HEK293T (cell line): ENCODE measurements around the gene MAD2L1BP.

Experiments
- BHLHE40 ChIP-seq: fragments of 450-650 bp; IDR thresholded peaks from 2 replicates; pipeline ENCODE4 v1.6.1; 2016; ENCODE audit warnings: mild to moderate bottlenecking, moderate library complexity, borderline replicate concordance
- CTBP1 ChIP-seq: fragments of 450-650 bp; IDR thresholded peaks from 2 replicates; pipeline ENCODE4 v1.6.1; 2016; ENCODE audit warnings: borderline replicate concordance
- ELF4 ChIP-seq: fragments of 450-650 bp; IDR thresholded peaks from 2 replicates; pipeline ENCODE4 v1.6.1; 2017; ENCODE audit warnings: antibody characterized with exemption
- FOXA1 ChIP-seq: fragments of 450-650 bp; IDR thresholded peaks from 2 replicates; pipeline ENCODE4 v1.6.1; 2016; ENCODE audit warnings: mild to moderate bottlenecking
- FOXM1 ChIP-seq: fragments of 450-650 bp; IDR thresholded peaks from 2 replicates; pipeline ENCODE4 v1.6.1; 2017; ENCODE audit warnings: mild to moderate bottlenecking, borderline replicate concordance
- HDGF ChIP-seq: fragments of 450-650 bp; IDR thresholded peaks from 2 replicates; pipeline ENCODE4 v1.6.1; 2017; ENCODE audit warnings: antibody characterized with exemption, borderline replicate concordance
- L3MBTL2 ChIP-seq: fragments of 450-650 bp; conservative IDR thresholded peaks from 2 replicates; pipeline ENCODE4 v1.6.1; 2016; ENCODE audit warnings: mild to moderate bottlenecking
- LEF1 ChIP-seq: fragments of 450-650 bp; IDR thresholded peaks from 2 replicates; pipeline ENCODE4 v1.6.1; 2017; ENCODE audit warnings: mild to moderate bottlenecking, borderline replicate concordance
- SP1 ChIP-seq: fragments of 450-650 bp; IDR thresholded peaks from 2 replicates; pipeline ENCODE4 v1.6.1; 2017
- SUZ12 ChIP-seq: fragments of 450-650 bp; IDR thresholded peaks from 2 replicates; pipeline ENCODE4 v1.6.1; 2016; ENCODE audit warnings: mild to moderate bottlenecking
- TARDBP ChIP-seq: fragments of 450-650 bp; IDR thresholded peaks from 2 replicates; pipeline ENCODE4 v1.6.1; 2016
- ZNF384 ChIP-seq: fragments of 450-650 bp; IDR thresholded peaks from 2 replicates; pipeline ENCODE4 v1.6.1; 2016
- TF ChIP-seq, protein P1 (sequence below): fragments of 450-650 bp; IDR thresholded peaks from 2 replicates; pipeline ENCODE4 v1.6.1; 2016

DNA sequence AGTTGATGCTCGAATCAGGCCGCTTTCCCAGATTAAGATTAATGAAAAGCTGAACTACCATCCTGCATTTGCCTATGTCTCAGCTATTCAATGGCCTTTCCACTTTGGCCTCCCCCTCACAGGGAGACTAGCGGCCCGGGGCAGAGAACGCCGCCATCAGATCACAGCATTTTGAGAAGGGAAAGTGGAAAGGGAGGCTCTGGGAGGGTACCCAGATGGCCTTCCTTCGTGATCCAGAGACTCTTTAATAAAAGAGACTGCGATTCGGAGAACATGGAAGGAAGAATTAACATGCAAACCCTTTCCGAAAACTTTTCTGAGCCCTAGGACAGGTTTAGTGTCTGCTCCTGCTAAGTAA, 51.4 kb downstream of the MAD2L1BP start:
- no peak for TF ChIP-seq SUZ12
- no peak for TF ChIP-seq BHLHE40
- no peak for TF ChIP-seq ZNF384
- TF ChIP-seq, protein P1, sequence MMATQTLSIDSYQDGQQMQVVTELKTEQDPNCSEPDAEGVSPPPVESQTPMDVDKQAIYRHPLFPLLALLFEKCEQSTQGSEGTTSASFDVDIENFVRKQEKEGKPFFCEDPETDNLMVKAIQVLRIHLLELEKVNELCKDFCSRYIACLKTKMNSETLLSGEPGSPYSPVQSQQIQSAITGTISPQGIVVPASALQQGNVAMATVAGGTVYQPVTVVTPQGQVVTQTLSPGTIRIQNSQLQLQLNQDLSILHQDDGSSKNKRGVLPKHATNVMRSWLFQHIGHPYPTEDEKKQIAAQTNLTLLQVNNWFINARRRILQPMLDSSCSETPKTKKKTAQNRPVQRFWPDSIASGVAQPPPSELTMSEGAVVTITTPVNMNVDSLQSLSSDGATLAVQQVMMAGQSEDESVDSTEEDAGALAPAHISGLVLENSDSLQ, result no peak
- no peak for TF ChIP-seq FOXA1
- TF ChIP-seq CTBP1, result no peak
- TF ChIP-seq TARDBP, result no peak
- TF ChIP-seq LEF1, result no peak
- TF ChIP-seq ELF4, result no peak
- no peak for TF ChIP-seq SP1
- no peak for TF ChIP-seq HDGF
- no peak for TF ChIP-seq FOXM1
- TF ChIP-seq L3MBTL2, result no peak
